Lower leg skin (tissue), 3 donors: Measurements from ENCODE around the gene CAPN12.

Source experiments
- POLR2A ChIP-seq, 2 donors: fragments of 450-650 bp; IDR thresholded peaks; one replicate each; pipeline ENCODE4 v1.6.1; 2016 to 2017; ENCODE audit warnings: antibody characterized with exemption in 2 of 2, mild to moderate bottlenecking in 1 of 2, moderate library complexity in 1 of 2
- TF ChIP-seq, protein P1 (sequence below), 3 donors: fragments of 450-650 bp; IDR thresholded peaks; one replicate each; pipeline ENCODE4 v1.5.1; 2016; ENCODE audit warnings: antibody characterized with exemption in 3 of 3, mild to moderate bottlenecking in 3 of 3, moderate library complexity in 2 of 3

DNA sequence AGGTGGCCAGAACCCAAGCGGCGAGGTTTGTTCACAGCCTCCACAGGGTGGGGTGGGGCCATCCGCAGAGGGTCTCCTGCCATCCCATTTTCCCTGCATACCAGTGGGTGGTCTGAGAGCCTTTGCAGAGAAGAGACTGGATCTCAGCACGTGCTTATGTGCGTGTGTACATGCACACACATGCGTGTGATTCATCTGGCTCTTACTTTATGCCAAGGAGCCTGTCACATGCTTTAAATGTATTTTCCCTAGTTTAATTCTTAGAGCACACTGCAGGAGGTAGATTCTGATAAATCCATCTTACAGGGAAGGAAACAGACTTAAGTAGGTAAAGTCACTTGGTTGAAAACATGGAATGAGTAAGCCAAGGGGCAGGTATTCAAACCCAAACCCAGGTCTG, 47.1 kb downstream of the CAPN12 start:
- TF ChIP-seq, protein P1, sequence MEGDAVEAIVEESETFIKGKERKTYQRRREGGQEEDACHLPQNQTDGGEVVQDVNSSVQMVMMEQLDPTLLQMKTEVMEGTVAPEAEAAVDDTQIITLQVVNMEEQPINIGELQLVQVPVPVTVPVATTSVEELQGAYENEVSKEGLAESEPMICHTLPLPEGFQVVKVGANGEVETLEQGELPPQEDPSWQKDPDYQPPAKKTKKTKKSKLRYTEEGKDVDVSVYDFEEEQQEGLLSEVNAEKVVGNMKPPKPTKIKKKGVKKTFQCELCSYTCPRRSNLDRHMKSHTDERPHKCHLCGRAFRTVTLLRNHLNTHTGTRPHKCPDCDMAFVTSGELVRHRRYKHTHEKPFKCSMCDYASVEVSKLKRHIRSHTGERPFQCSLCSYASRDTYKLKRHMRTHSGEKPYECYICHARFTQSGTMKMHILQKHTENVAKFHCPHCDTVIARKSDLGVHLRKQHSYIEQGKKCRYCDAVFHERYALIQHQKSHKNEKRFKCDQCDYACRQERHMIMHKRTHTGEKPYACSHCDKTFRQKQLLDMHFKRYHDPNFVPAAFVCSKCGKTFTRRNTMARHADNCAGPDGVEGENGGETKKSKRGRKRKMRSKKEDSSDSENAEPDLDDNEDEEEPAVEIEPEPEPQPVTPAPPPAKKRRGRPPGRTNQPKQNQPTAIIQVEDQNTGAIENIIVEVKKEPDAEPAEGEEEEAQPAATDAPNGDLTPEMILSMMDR (IDR thresholded peaks at IDR 0.05) = no peak
- no peak for TF ChIP-seq POLR2A (IDR thresholded peaks at IDR 0.05)
